Measurements from ENCODE around the gene TP53BP2. TPM values are rescaled to one million over a fixed set of nuclear protein-coding genes. Genes with fewer than 3 reads are reported as not detected.

TP53BP2 gene
- total RNA-seq, 2 experiments from 2014 or later: 21.1 to 21.7 TPM

GRCh38 chr1:223750730-223751570 is 94.8 kb downstream of the TP53BP2 start:
- Histone ChIP-seq H3K9me3 (ENCODE audit: low read length) (no peaks in the 10 kb centered on the region), H3K27ac (ENCODE audit: low read depth, low read length, poor library complexity, severe bottlenecking) (no peak overlapping the region), H2AFZ (ENCODE audit: low read length) (no peak overlapping the region), H3K4me2 (ENCODE audit: low read length) (no peak overlapping the region), H3K4me3 (ENCODE audit: low read depth, low read length, poor library complexity, severe bottlenecking) (no peak overlapping the region), H4K20me1 (ENCODE audit: insufficient read depth, low read length) (no peaks in the 10 kb centered on the region), H3K36me3 (ENCODE audit: insufficient read depth, low read length) (no peaks in the 10 kb centered on the region), H3K9me2 (ENCODE audit: insufficient read depth, low read length) (no peaks in the 10 kb centered on the region), H3K4me1 (ENCODE audit: insufficient read depth, low read length, poor library complexity, severe bottlenecking) (no peaks in the 10 kb centered on the region), H3K79me2 (ENCODE audit: insufficient read depth, low read depth, low read length) (no peaks in the 10 kb centered on the region)
- TF ChIP-seq EZH2phosphoT487 (IDR thresholded peaks at IDR 0.05; ENCODE audit: borderline replicate concordance, low read depth, low read length): no peak
- TF ChIP-seq CTCF (conservative IDR thresholded peaks at IDR 0.05; ENCODE audit: low read length): no peak
- BruUV-seq (replicated peaks): no TSS peak
- CTCF ChIA-PET (ENCODE audit: unreplicated experiment): no interaction called here
- no peak for DNase-seq (ENCODE audit: low spot score)
- POLR2A ChIA-PET: no interaction called here
- intact Hi-C loops (cut with micrococcal nuclease; ENCODE audit: unreplicated experiment): no loop called here

GRCh38 chr1:223748773-223749733 is 96.7 kb downstream of the TP53BP2 start:
- Histone ChIP-seq H4K20me1 (ENCODE audit: insufficient read depth, low read length) (no peaks in the 10 kb centered on the region), H3K4me3 (ENCODE audit: low read depth, low read length, poor library complexity, severe bottlenecking) (no peak overlapping the region), H3K4me1 (ENCODE audit: insufficient read depth, low read length, poor library complexity, severe bottlenecking) (no peaks in the 10 kb centered on the region), H3K9me2 (ENCODE audit: insufficient read depth, low read length) (no peaks in the 10 kb centered on the region), H2AFZ (ENCODE audit: low read length) (no peak overlapping the region), H3K27ac (ENCODE audit: low read depth, low read length, poor library complexity, severe bottlenecking) (no peak overlapping the region), H3K4me2 (ENCODE audit: low read length) (peak overlapping the region; percentile 41; the same call in 1 of the 2 replicates), H3K36me3 (ENCODE audit: insufficient read depth, low read length) (no peaks in the 10 kb centered on the region), H3K79me2 (ENCODE audit: insufficient read depth, low read depth, low read length) (no peaks in the 10 kb centered on the region), H3K9me3 (ENCODE audit: low read length) (no peaks in the 10 kb centered on the region)
- no TSS peak for BruUV-seq (replicated peaks)
- DNase-seq (ENCODE audit: low spot score): peak; percentile 20
- ChIA-PET POLR2A (no interaction called here), CTCF (ENCODE audit: unreplicated experiment) (no interaction called here)
- intact Hi-C loops (cut with micrococcal nuclease; ENCODE audit: unreplicated experiment): loop anchor here (1.0 kb wide), 1 partner anchor 51 kb away; no protein-coding TSS in a partner anchor
- TF ChIP-seq EZH2phosphoT487 (IDR thresholded peaks at IDR 0.05; ENCODE audit: borderline replicate concordance, low read depth, low read length): no peak
- peak; percentile 91 for TF ChIP-seq CTCF (conservative IDR thresholded peaks at IDR 0.05; ENCODE audit: low read length)

Data from OCI-LY7 (cell line).